Putamen (tissue), 1 donor: ENCODE results near the gene BACH2.
A peak's percentile ranks its signal among the peaks of the same experiment; 100 is the strongest.
"Not testable (repeated sequence)": the region's sequence is repeated elsewhere in the genome, so short reads cannot be mapped to it uniquely, and the experiment has no call there.

Source experiments
- DNase-seq: peaks from one replicate; pipeline ENCODE4 v3.0.0-alpha.2; 2016; ENCODE audit warnings: low spot score

The BACH2 gene

GRCh38 chr6:90301816-90302215, 5.2 kb upstream of the BACH2 start:
- DNase-seq: no peak

GRCh38 chr6:90298459-90299053, 1.9 kb upstream of the BACH2 start:
- no peak for DNase-seq

GRCh38 chr6:90297867-90298381, 1.3 kb upstream of the BACH2 start:
- no peak for DNase-seq

- DNase-seq: no peak
Measured at GRCh38 chr6:90297115-90297866, 648 bp upstream of the BACH2 start.

GRCh38 chr6:90295854-90296340, 746 bp downstream of the BACH2 start:
- peak; percentile 83 for DNase-seq

GRCh38 chr6:90294989-90295853, 1.4 kb downstream of the BACH2 start:
- peak; percentile 45 for DNase-seq

- DNase-seq: no peak
Measured at GRCh38 chr6:90294614-90294988, 2.0 kb downstream of the BACH2 start.

GRCh38 chr6:90294008-90294511, 2.6 kb downstream of the BACH2 start:
- no peak for DNase-seq

GRCh38 chr6:90293319-90293953, 3.2 kb downstream of the BACH2 start:
- no peak for DNase-seq

GRCh38 chr6:90291565-90291964, 5.1 kb downstream of the BACH2 start:
- DNase-seq: no peak

GRCh38 chr6:90290811-90291420, 5.7 kb downstream of the BACH2 start:
- DNase-seq: no peak

GRCh38 chr6:90289902-90290301, 6.7 kb downstream of the BACH2 start:
- no peak for DNase-seq

- DNase-seq: no peak
Measured at GRCh38 chr6:90288404-90288803, 8.2 kb downstream of the BACH2 start.

GRCh38 chr6:90286884-90287488, 9.7 kb downstream of the BACH2 start:
- DNase-seq: no peak

GRCh38 chr6:90285611-90286381, 10.8 kb downstream of the BACH2 start:
- DNase-seq: peak; percentile 79

GRCh38 chr6:90285042-90285481, 11.6 kb downstream of the BACH2 start:
- no peak for DNase-seq

- peak; percentile 7 for DNase-seq
Measured at GRCh38 chr6:90284236-90285041, 12.2 kb downstream of the BACH2 start.

GRCh38 chr6:90282265-90282664, 14.4 kb downstream of the BACH2 start:
- DNase-seq: not testable (repeated sequence)

GRCh38 chr6:90278129-90278528, 18.5 kb downstream of the BACH2 start:
- DNase-seq: no peak
